Measurements from ENCODE around the gene LPCAT2. TPM values are rescaled to one million over a fixed set of nuclear protein-coding genes. Genes with fewer than 3 reads are reported as not detected.
A peak's percentile ranks its signal among the peaks of the same experiment; 100 is the strongest.

LPCAT2 gene
- total RNA-seq, 1 donor from 2014 or later: 11.3 TPM

GRCh38 chr16:55499281-55499680 lies 9.6 kb upstream of the LPCAT2 start:
- peaks cover 0 to 22% of the 10 kb centered on the region in 2 donors for H3K36me3 ChIP-seq
- peak in 1 of 2 donors; percentile 28 for DNase-seq (ENCODE audit: extremely low spot score in 2 of 2)
- H3K4me3 ChIP-seq: no peak overlapping the region
- no peaks in the 10 kb centered on the region for H3K9me3 ChIP-seq
- peak overlapping the region; percentile 71 for H3K27ac ChIP-seq
- intact Hi-C loops (cut with DNase I): no loop called here
- TF ChIP-seq POLR2A (IDR thresholded peaks at IDR 0.05): no peak
- TF ChIP-seq, protein P1, sequence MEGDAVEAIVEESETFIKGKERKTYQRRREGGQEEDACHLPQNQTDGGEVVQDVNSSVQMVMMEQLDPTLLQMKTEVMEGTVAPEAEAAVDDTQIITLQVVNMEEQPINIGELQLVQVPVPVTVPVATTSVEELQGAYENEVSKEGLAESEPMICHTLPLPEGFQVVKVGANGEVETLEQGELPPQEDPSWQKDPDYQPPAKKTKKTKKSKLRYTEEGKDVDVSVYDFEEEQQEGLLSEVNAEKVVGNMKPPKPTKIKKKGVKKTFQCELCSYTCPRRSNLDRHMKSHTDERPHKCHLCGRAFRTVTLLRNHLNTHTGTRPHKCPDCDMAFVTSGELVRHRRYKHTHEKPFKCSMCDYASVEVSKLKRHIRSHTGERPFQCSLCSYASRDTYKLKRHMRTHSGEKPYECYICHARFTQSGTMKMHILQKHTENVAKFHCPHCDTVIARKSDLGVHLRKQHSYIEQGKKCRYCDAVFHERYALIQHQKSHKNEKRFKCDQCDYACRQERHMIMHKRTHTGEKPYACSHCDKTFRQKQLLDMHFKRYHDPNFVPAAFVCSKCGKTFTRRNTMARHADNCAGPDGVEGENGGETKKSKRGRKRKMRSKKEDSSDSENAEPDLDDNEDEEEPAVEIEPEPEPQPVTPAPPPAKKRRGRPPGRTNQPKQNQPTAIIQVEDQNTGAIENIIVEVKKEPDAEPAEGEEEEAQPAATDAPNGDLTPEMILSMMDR (IDR thresholded peaks at IDR 0.05): no peak
- no peak for TF ChIP-seq POLR2AphosphoS5 (IDR thresholded peaks at IDR 0.05; ENCODE audit: insufficient read depth in 1 of 2, low read depth in 1 of 2)
- H3K27me3 ChIP-seq: no peaks in the 10 kb centered on the region
- H3K4me1 ChIP-seq: peaks cover 66% of the 10 kb centered on the region

DNA sequence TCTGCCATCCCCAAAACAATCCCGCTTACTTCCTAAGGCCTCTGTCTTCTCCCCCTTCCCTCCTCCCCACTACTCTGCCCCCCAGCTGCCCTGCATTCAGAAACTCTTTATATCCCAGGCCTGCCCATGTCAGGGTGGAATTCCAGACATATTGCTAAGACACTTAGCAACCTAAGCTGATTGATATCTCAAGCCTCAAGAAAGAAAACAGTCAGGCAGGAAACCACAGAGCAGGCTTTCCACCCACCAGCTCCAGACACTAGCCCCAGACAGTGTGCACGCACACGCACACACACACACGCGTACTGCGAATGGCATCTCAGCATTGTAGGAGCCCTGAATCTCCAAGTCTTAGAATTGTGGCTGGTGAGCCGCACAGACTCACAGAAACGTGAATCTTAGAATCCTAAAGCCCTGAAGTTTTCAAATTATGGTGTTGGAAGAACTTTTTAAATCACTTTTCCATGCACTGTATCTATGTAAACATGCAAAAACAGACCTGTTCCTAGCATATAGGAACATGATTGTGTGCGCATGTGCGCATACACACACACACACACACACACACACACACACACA lies 8.8 kb upstream of the LPCAT2 start:
- intact Hi-C loops (cut with DNase I): no loop called here
- peak overlapping the region; percentile 71 for H3K27ac ChIP-seq

GRCh38 chr16:55500530-55501011 lies 8.3 kb upstream of the LPCAT2 start:
- peak in 1 of 2 donors; percentile 89 for DNase-seq (ENCODE audit: extremely low spot score in 2 of 2)
- intact Hi-C loops (cut with DNase I): no loop called here
- Histone ChIP-seq H3K27me3 (no peaks in the 10 kb centered on the region), H3K9me3 (no peaks in the 10 kb centered on the region), H3K4me3 (no peak overlapping the region), H3K36me3 (peaks cover 0 to 19% of the 10 kb centered on the region in 2 donors), H3K4me1 (peaks cover 53% of the 10 kb centered on the region), H3K27ac (peak overlapping the region; percentile 71)
- TF ChIP-seq POLR2A (IDR thresholded peaks at IDR 0.05) (no peak), POLR2AphosphoS5 (IDR thresholded peaks at IDR 0.05; ENCODE audit: insufficient read depth in 1 of 2, low read depth in 1 of 2) (no peak)
- TF ChIP-seq, protein P1 (IDR thresholded peaks at IDR 0.05): no peak

More for the DNA sequence above, 8.8 kb upstream of the LPCAT2 start:
- peaks cover 0 to 19% of the 10 kb centered on the region in 2 donors for H3K36me3 ChIP-seq
- TF ChIP-seq POLR2AphosphoS5 (IDR thresholded peaks at IDR 0.05; ENCODE audit: insufficient read depth in 1 of 2, low read depth in 1 of 2) (no peak), POLR2A (IDR thresholded peaks at IDR 0.05) (no peak)
- TF ChIP-seq, protein P1 (IDR thresholded peaks at IDR 0.05): no peak
- no peaks in the 10 kb centered on the region for H3K9me3 ChIP-seq
- H3K4me1 ChIP-seq: peaks cover 58% of the 10 kb centered on the region
- no peak overlapping the region for H3K4me3 ChIP-seq
- H3K27me3 ChIP-seq: no peaks in the 10 kb centered on the region
- DNase-seq (ENCODE audit: extremely low spot score in 2 of 2): peak in 1 of 2 donors; percentile 72

GRCh38 chr16:55501549-55502322 lies 7.1 kb upstream of the LPCAT2 start:
- no peak overlapping the region for H3K4me3 ChIP-seq
- DNase-seq (ENCODE audit: extremely low spot score in 2 of 2): peak in 1 of 2 donors; percentile 86
- H3K36me3 ChIP-seq: peaks cover 0 to 23% of the 10 kb centered on the region in 2 donors
- H3K27ac ChIP-seq: peak overlapping the region; percentile 71
- no peaks in the 10 kb centered on the region for H3K9me3 ChIP-seq
- H3K4me1 ChIP-seq: peaks cover 42% of the 10 kb centered on the region
- TF ChIP-seq POLR2AphosphoS5 (IDR thresholded peaks at IDR 0.05; ENCODE audit: insufficient read depth in 1 of 2, low read depth in 1 of 2): no peak
- TF ChIP-seq POLR2A (IDR thresholded peaks at IDR 0.05): no peak
- TF ChIP-seq, protein P1 (IDR thresholded peaks at IDR 0.05): no peak
- H3K27me3 ChIP-seq: no peaks in the 10 kb centered on the region
- intact Hi-C loops (cut with DNase I): no loop called here

All from vagina (tissue), 2 donors.